Measurements from ENCODE around the gene GALNT18. TPM values are rescaled to one million over a fixed set of nuclear protein-coding genes. Genes with fewer than 3 reads are reported as not detected.

GALNT18 gene
- total and polyA plus RNA-seq, 2 of the 4 experiments (the other 2 are of a cell fraction) = 9.5 to 11.3 TPM

GRCh38 chr11:11251394-11251970, 370.3 kb downstream of the GALNT18 start:
- H2BK120ac ChIP-seq (ENCODE audit: low read depth, low read length) = no peak overlapping the region
- H4K20me1 ChIP-seq (ENCODE audit: insufficient read depth, low read length) = no peaks in the 10 kb centered on the region
- H2AK9ac ChIP-seq (replicated peaks; ENCODE audit: low read depth, low read length, poor library complexity) = no peak overlapping the region
- WGBS, 2 experiments (ENCODE audit: extremely low coverage in 2 of 2, insufficient read length in 1 of 2) = 17% methylated on average over 1 of the region's 4 CpGs; no CpG with 5 or more reads in 1 of the 2 experiments
- H3K9me3 ChIP-seq (ENCODE audit: control insufficient read depth, insufficient read depth, low read length) = no peaks in the 10 kb centered on the region
- no peaks in the 10 kb centered on the region for H3K36me3 ChIP-seq (ENCODE audit: control insufficient read depth, insufficient read depth, low read length)
- no peak overlapping the region for H3K4me2 ChIP-seq (ENCODE audit: low read depth, low read length)
- no peak overlapping the region for H3K4ac ChIP-seq (ENCODE audit: low read depth, low read length)
- no peak overlapping the region for H2BK15ac ChIP-seq (ENCODE audit: low read depth, low read length)
- in situ Hi-C loops (cut with MboI; ENCODE audit: low sequenced_read_pairs) (no loop called here), intact Hi-C loops (cut with micrococcal nuclease) (no loop called here), dilution Hi-C loops (cut with HindIII; ENCODE audit: low sequenced_read_pairs, unreplicated experiment) (no loop called here)
- no peak overlapping the region for H3K4me3 ChIP-seq (ENCODE audit: insufficient read depth, low read depth, low read length)
- H4K91ac ChIP-seq (ENCODE audit: insufficient read depth, low read depth, low read length) = no peak overlapping the region
- H3K9me1 ChIP-seq (ENCODE audit: insufficient read depth, low read length) = no peaks in the 10 kb centered on the region
- H2BK20ac ChIP-seq (ENCODE audit: low read depth, low read length) = no peak overlapping the region
- H3K18ac ChIP-seq (ENCODE audit: low read depth, low read length) = no peak overlapping the region
- no peak overlapping the region for H3K27ac ChIP-seq (ENCODE audit: insufficient read depth, low read length)
- H2BK5ac ChIP-seq (ENCODE audit: low read depth, low read length, poor library complexity, severe bottlenecking) = no peak overlapping the region
- no peak overlapping the region for H4K8ac ChIP-seq (ENCODE audit: low read depth in 2 of 2, low read length in 2 of 2)
- TF ChIP-seq RCOR1 (IDR thresholded peaks at IDR 0.05; ENCODE audit: insufficient replicate concordance, low read length) (no peak), POLR2A (IDR thresholded peaks at IDR 0.05; ENCODE audit: low read depth, low read length) (no peak), MAFK (IDR thresholded peaks at IDR 0.05; ENCODE audit: low read depth, low read length) (no peak), NFE2L2 (IDR thresholded peaks at IDR 0.05; ENCODE audit: low read depth, low read length) (no peak), RFX5 (IDR thresholded peaks at IDR 0.05; ENCODE audit: low read depth, low read length) (no peak), BHLHE40 (IDR thresholded peaks at IDR 0.05; ENCODE audit: low read depth, low read length) (no peak), CTCF (conservative IDR thresholded peaks at IDR 0.05; ENCODE audit: low read depth, low read length) (no peak)
- ChIA-PET POLR2A (ENCODE audit: unreplicated experiment) (no interaction called here), CTCF (no interaction called here)
- no peak overlapping the region for H2AK5ac ChIP-seq (ENCODE audit: low read depth, low read length)
- no peak for ATAC-seq (ENCODE audit: low read depth)
- no peak overlapping the region for H3K9ac ChIP-seq (ENCODE audit: low read depth, low read length)
- no peak overlapping the region for H4K5ac ChIP-seq (ENCODE audit: low read depth, low read length)
- peaks cover 48% of the 10 kb centered on the region for H3K27me3 ChIP-seq (ENCODE audit: control insufficient read depth, insufficient read depth, low read length)
- no peak overlapping the region for H3K56ac ChIP-seq (ENCODE audit: extremely low read depth, insufficient read depth, low read length)
- BruUV-seq (replicated peaks) = no TSS peak
- H3K79me1 ChIP-seq (ENCODE audit: low read depth in 1 of 2, low read length in 2 of 2) = no peaks in the 10 kb centered on the region
- no peak overlapping the region for H3K23ac ChIP-seq (ENCODE audit: low read depth, low read length)
- no peak for DNase-seq
- no peaks in the 10 kb centered on the region for H3K4me1 ChIP-seq (ENCODE audit: control insufficient read depth, insufficient read depth, low read length)
- H2AFZ ChIP-seq (replicated peaks; ENCODE audit: low read length, poor library complexity) = no peak overlapping the region
- H3K14ac ChIP-seq (replicated peaks; ENCODE audit: low read depth, low read length) = no peak overlapping the region

All from IMR-90 (cell line).